ENCODE data around the gene OSGIN1.

OSGIN1 gene

DNA sequence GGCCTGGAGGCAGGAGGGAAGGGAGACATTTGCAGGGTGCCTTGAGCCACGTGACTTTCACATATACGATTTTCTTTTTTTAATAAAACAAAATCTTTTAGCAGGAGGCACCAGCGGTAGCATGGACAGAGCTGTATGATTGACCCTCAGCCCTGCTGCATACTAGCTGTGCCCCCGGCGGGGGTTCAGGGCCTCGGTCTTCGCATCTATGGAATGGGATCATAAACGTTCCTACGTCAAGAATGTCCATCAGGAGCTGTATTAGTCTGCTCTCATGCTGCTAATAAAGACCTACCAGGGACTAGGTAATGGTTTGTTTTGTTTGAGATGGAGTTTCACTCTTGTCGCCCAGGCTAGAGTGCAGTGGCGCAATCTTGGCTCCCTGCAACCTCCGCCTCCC, 62.4 kb downstream of the OSGIN1 start:
- no peaks in the 10 kb centered on the region for H3K27me3 ChIP-seq (replicated peaks; ENCODE audit: control insufficient read depth, insufficient read depth, low read length, poor library complexity, severe bottlenecking)
- no peaks in the 10 kb centered on the region for H3K4me1 ChIP-seq (ENCODE audit: control insufficient read depth, insufficient read depth, low read length, poor library complexity, severe bottlenecking)
- no peak overlapping the region for H3K4me3 ChIP-seq (ENCODE audit: insufficient read depth, low read depth, low read length, poor library complexity, severe bottlenecking)
- no peak overlapping the region for H3K27ac ChIP-seq (ENCODE audit: insufficient read depth, low read length, poor library complexity, severe bottlenecking)
- H3K9me3 ChIP-seq (ENCODE audit: control insufficient read depth, low read length), result no peaks in the 10 kb centered on the region
- H3K36me3 ChIP-seq (ENCODE audit: control insufficient read depth, insufficient read depth, low read length), result no peaks in the 10 kb centered on the region
- DNase-seq, result no peak
